ENCODE data around the gene ARID1B.

DNA sequence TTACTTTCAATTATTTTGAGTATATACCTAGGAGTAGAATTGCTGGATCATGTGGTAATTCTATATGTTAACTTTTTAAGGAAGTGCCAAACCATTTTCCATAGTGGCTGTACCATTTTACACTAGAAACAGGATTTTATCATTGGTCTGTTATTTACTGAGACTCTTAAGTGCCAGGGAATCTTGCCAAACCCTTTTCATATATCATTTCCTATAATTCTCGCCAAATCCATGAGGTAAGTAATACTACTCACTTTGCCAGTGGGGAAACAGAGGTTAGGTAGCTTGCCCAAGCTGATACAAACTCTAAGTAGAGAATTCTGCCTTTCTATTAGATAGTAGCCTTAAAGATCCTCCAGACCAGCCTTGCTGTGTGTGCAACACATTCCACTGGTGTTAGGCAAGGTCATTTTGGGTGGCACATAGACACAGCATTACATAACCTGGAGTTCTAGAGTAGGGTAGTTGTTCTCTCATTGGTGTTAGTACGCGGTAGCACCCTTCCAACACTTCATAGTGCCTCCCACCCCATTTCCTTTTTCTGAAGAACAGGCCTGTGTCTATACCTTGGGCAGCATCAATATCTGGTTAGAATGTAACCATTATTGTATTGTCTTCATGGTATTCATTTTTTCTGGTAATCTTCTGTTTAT lies 65.5 kb downstream of the ARID1B start:
- TF ChIP-seq, protein P1, sequence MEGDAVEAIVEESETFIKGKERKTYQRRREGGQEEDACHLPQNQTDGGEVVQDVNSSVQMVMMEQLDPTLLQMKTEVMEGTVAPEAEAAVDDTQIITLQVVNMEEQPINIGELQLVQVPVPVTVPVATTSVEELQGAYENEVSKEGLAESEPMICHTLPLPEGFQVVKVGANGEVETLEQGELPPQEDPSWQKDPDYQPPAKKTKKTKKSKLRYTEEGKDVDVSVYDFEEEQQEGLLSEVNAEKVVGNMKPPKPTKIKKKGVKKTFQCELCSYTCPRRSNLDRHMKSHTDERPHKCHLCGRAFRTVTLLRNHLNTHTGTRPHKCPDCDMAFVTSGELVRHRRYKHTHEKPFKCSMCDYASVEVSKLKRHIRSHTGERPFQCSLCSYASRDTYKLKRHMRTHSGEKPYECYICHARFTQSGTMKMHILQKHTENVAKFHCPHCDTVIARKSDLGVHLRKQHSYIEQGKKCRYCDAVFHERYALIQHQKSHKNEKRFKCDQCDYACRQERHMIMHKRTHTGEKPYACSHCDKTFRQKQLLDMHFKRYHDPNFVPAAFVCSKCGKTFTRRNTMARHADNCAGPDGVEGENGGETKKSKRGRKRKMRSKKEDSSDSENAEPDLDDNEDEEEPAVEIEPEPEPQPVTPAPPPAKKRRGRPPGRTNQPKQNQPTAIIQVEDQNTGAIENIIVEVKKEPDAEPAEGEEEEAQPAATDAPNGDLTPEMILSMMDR (IDR thresholded peaks at IDR 0.05) = no peak
- no peak for TF ChIP-seq POLR2A (IDR thresholded peaks at IDR 0.05)

Measured in prostate gland (tissue), 2 donors.